ENCODE results near the gene GPX1.
"Not testable (repeated sequence)": the region's sequence is repeated elsewhere in the genome, so short reads cannot be mapped to it uniquely, and the experiment has no call there.

Gene GPX1

DNA sequence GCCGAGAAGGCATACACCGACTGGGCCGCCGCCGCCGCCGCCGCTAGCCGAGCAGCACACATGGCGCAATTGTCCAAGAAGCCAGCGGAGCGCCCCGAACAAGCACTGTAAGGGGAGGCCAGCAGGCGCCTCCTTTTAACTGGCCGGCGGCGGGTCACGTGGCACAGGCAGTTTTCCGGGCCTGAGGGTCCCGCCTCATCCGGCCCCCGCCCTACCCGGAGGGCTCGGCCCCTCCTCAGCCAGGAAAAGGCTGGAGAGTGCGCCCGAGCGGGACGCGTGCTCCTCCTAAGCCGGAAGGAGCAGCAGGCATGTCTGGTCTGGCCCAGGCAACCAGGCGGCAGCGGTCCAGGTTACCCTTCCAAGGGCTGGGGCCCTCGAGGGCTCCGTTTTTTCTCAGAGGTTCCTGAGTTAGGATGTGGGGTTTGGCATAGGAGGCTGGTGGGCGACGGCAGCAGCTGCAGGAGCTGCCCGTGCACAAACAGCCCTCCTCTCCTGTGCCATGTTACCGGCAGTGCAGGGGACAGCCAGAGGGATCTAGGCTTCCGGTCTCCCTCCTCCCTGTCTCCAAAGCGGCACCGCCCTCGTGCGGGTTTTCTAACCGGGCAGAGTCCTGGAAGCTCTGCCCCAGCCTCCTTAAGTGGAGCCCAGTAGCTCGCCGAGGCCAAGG is at the start of gene GPX1:
Gene GPX1, minus strand, starts transcription at position 137 of the 667 bp plus-strand sequence. Its CDS starts 75 bp downstream, at position 62.
- DNase-seq (ENCODE audit: low read depth) = peak; percentile 72

DNA sequence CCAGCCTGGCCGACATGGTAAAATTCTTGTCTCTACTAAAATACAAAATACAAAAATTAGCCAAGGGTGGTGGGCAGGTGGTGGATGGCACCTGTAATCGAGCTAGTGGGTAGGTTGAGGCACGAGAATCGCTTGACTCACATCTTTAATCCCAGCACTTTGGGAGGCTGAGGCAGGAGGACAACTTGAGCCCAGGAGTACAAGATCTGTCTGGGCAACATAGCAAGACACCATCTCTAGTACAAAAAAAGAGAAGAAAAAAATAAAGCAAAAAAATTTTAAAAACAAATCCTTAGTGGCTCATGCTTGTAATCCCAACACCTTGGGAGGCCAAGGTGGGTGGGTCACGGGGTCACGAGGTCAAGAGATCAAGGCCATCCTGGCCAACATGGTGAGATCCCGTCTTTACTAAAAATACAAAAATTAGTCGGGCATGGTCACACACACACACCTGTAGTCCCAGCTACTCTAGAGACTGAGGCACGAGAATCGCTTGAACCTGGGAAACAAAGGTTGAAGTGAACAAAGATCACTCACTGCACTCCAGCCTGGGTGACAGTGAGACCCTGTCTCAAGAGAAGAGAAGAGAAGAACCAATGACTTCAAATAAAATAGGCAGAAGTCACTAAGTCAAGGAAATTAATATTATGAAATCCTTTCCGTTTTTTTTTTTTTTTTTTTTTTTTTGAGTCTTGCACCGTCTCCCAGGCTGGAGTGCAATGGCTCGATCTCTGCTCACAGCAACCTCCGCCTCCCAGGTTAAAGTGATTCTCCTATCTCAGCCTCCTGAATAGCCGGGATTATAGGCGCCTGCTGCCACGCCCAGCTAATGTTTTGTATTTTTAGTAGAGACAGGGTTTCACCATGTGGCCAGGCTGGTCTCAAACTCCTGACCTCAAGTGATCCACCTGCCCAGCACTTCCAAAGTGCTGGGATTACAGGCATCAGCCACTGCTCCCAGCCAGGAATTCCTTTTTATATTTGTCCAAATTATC is 48.7 kb upstream of the GPX1 start:
- no peak for DNase-seq (ENCODE audit: low read depth)

DNA sequence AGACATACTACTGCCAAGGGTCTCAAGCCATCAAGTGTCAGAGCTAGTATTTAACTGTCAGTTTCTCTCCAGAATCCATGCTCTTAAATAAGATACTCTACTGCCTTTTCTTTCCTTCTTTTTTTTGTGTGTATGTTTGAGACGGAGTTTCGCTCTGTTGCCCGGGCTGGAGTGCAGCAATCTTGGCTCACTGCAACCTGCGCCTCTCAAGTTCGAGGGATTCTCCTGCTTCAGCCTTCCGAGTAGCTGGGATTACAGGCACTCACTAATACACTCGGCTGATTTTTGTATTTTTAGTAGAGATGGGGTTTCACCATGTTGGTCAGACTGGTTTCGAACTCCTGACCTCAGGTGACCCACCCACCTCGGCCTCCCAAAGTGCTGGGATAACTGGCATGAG is 47.4 kb upstream of the GPX1 start:
- DNase-seq (ENCODE audit: low read depth) = not testable (repeated sequence)

DNA sequence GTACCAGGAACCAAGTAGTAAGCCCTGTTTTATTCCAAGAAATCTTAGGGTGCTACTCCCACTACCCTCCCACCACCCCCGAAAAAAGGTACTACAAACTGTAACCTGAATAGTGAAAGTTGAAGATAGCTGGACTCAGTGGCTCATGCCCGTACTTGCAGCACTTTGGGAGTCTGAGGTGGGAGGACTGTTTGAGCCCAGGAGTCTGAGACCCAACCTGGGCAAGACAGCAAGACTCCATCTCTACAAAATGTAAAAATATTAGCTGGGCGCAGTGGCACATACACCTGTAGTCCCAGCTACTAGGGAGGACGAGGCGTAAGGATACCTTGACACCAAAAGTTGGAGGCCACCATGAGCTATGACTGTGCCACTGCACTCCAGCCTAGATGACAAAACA is 45.7 kb upstream of the GPX1 start:
- no peak for DNase-seq (ENCODE audit: low read depth)

DNA sequence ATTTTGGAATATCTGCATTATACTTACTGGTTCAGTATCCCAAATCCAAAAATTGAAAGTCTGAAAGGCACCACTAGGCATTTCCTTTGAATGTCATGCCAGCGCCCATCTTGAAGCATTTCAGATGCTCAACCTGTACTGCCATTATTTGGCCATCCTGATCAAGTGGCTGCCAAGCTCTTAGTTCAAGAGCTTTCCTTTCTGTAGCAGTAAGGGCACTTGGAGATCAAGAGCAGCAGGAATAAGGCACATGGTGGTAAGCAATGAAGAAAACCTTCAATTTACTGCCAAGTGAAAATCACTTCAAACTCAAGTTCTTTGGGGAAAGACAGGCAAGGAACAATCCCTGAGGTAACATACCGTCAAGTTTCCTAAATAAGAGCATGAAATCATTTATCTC is 43.6 kb upstream of the GPX1 start:
- no peak for DNase-seq (ENCODE audit: low read depth)

DNA sequence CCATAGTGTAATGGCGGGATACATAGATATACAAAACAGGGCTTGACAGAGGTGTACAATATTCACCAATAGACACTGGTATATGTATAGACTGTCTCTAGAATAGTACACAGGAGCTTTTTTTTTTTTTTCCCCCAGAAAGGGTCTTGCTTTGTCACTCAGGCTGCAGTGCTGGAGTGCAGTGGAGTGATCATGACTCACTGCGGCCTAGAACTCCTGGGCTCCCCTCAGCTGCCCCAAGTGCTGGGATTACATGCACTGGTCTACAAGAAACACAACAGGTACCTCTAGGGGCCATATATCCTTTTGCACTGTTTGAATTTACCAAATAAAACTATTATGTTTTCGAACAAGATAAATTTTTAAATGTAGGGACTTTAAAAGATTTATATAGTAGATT is 41.3 kb upstream of the GPX1 start:
- no peak for DNase-seq (ENCODE audit: low read depth)

DNA sequence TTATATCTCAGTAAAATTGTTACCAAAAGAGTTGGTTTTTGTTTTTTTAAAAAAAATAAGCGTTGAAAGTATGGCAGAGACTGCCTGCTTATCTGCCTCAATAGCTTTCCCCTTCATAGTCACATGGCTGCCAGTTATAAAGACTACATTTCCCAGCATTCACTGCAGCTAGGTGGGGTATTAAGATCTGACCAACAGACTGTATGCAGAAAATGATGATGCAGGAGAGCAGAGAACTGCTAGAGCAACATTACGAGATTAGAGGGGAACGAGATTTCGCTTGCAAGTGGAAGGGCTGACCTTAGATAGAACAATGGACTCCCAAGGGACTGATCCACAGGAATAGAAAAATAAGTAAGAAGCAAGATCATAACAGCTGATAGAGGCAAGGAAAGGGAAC is 39.3 kb upstream of the GPX1 start:
- DNase-seq (ENCODE audit: low read depth) = no peak

DNA sequence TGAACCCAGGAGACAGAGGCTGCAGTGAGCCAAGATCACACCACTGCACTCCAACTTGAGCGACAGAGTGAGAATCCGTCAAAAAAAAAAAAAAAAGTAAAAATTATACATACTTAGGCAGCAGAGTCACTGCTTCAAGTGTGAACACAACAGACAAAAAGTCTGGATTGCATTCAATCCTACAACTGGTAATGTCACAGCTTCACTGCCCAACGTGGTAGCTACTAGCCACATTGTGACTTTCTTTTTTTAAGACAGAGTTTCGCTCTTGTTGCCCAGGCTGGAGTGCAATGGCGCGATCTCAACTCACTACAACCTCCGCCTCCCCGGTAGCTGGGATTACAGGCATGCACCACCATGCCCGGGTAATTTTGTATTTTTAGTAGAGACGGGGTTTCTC is 33.2 kb upstream of the GPX1 start:
- DNase-seq (ENCODE audit: low read depth) = not testable (repeated sequence)

DNA sequence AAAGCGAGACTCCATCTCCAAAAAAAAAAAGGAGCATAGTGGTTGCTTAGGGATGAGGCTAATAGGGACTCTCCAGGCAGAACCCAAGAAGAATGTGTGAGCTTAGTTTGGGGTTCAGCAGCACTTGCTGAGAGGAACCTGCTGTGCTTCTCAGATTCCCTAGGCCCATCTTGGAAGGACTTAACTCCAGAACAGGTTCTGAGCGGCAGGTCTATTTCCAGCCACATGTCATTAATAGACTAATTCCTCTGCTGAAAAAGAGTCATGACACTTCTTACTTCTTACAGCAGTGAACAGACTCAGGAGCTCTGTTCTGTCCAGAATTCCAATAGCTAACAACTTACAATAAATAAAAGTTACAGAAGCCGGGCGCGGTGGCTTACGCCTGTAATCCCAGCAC is 31.1 kb upstream of the GPX1 start:
- no peak for DNase-seq (ENCODE audit: low read depth)

DNA sequence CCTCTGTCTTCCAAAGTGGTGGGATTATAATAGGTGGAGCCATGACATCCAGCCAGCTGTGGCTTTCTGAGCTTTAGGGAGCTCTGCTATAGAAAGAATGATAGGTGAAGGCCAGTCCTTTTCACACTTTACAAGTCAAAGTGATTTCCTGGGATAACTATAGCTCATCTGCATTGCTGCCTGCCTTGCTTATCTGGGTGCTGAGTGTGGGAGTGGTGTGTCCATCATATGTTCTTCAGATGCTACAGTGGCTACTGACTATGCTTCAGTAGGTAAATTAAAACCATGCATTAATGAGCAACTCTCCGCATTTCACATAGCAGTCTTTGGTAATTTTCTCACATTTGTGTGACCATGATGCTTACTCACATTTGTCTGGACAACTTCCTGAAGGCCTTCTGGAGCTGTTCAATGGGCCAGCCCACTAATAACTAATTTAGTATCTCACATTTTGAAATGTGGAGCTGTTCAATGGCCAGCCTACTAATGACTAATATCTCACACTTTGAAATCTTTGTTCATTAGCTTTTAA is 30.2 kb upstream of the GPX1 start:
- DNase-seq (ENCODE audit: low read depth) = no peak

DNA sequence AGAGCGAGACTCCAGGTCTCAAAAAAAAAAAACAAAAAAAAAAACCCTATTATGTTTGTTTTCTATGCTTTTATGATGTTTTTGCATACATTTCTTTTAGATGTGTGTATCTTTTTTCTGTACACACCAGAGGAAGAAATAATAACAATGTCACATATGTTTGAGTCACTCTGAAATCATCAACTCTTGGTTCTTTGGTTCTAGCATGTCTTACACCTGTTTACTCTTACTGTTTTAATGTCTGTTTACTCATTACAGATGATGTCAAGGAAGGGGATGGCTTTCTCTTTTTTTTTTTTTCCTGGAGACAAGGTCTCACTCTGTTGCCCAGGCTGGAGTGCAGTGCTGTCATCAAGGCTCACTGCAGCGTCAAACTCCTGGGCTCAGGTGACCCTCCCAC is 29.6 kb upstream of the GPX1 start:
- DNase-seq (ENCODE audit: low read depth) = no peak

DNA sequence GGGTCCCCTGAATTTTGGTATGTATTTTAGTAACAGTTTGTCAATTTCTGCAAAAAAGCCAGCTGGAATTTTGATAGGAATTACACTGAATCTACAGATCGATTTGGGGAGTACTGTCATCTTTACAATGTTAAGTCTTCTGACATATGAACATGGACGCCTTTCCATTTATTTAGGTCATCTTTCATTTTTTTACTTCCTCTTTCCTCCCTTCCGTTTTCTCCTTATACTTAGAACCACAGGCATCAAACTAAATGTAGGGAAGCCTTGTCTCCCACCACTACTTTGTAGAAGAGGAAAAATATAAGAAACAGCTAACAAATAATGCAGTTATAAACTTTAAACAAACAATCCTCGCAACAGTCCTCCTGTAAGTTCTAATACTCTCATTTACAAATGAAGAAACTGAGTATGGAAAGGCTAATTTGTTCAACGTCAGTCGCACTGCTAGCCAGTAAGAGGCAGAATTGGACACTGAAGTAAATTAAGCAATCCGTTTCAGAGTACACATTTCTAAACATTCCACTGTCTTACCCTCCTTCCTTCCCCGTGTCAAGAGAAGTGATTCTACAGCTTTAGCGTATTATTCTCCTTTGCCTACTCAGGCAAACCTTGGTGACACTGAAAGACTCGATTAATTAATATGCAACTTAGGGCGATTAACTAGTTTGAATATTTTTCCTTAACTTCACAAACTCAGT is 28.1 kb upstream of the GPX1 start:
- no peak for DNase-seq (ENCODE audit: low read depth)

DNA sequence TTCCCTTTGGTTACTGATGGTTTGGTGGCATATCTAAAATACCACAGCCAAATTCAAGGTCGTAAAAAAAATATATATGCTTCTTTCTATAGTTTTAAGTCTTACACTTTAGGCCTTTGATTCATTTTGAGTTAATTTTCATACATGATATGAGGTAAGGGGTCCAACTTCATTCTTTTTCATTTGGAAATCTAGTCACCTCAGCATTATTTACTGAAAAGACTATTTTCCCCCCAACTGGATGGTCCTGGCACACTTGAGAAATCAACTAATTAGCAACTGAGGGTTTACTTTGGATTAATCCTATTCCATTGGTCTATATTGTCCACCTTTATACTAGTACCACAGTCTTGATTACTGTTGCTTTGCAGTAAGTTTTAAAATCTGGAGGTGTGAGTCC is 27.5 kb upstream of the GPX1 start:
- no peak for DNase-seq (ENCODE audit: low read depth)

DNA sequence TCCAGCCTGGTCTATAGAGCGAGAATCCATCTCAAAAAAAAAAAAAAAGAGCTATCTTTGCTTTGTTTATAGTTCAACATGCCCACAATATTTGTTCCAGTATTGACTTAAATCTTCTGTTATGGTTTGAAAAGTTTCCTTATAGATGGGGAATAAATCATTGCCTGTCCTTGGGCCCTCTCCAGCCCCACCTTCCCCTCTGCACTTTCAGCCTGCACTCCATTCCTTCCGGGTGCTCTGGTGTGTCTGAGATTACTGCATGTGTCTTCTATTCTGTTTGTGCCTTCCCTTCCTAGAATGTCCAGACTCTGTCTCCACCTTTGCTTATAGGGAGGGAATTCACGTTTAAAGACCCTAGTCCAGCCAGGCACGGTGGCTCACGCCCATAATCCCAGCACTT is 25.2 kb upstream of the GPX1 start:
- no peak for DNase-seq (ENCODE audit: low read depth)

DNA sequence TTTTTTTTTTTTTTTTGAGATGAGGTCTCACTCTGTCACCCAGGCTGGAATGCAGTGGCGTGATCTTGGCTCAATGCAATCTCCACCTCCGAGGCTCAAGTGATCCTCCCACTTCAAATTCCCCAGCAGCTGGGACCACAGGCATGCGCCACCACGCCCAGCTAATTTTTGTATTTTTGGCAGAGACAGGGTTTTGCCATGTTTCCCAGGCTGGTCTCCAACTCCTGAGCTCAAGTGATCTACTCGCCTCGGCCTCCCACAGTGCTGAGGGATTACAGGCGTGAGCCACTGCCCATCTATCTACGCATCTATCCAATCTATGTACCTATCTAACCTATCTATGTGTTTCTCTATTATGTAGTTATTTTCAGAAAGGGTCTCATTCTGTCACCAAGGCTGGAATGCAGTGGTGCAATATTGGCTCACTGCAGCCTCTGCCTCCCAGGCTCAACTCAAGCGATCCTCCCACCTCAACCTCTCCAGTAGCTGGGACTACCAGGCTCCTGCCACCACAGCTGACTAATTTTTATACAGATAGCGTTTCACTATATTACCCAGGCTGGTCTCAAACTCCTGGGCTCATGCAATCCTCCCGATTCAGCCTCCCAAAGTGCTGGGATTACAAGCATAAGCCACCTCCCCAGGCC is 20.2 kb upstream of the GPX1 start:
- DNase-seq (ENCODE audit: low read depth) = no peak

DNA sequence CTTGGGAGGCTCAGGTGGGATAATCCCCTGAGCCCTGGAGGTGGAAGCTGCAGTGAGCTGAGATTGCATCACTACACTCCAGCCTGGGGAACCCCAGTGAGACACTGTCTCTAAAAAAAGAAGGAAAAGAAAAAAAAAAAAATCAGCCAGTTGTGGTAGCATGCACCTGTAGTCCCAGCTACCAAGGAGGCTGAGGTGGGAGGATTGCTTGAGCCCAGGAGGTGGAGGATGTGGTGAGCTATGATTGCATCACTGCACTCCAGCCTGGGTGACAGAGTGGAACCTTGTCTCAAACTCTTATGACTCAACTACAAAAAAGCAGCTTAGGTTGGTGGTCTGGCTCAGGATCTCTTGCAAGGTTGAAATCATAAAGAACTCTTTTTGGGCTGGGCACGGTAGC is 19.3 kb upstream of the GPX1 start:
- peak; percentile 25 for DNase-seq (ENCODE audit: low read depth)

DNA sequence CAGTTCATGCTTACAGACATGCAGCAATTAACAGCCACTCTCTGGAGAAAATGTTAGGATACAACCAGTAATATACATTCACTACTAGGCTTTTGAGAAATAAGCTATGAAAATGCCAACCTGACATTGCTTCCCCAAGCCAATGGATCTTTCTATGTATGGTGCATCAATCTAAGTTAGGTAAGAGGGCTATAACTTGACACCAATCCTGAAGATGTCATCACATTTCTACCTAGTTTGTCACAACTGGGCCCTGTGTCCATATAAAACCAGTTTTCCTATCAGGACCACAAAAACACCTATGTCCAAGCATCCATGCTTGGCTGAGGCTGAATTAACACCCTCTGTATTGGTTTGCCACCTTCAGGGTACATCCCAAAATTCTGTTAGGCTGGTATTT is 13.8 kb upstream of the GPX1 start:
- DNase-seq (ENCODE audit: low read depth) = no peak

DNA sequence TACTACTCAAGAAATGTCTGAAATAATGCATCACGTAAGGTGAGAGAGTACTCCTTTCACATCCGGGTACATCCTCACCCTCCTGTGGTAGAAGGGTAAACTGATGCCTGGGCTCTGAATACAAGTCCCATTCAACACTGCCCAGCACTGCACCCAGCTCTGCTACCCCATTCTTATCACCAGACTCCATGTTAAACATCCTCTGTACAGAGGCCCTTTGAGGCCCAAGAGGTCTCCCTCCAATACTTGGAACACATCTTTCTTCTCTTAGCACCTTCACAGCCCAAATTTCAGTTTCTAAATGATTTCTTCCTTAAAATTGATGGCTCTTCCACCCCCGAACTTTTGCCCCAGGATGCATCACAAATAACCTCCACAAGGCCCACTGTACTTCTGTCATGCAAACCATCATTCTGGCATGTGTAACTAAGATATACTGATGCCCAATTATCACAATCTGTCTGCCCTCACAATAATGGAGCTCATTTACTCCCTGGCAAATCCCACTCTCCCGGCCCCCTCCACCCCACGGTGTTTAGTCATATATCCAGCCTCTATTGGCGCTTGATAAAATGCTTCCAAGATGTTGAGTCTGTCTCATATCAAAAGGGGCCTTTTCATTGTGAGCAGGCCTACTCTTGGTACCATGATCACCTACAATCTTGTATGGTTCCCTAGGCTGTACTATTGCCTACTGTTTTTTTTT is 12.6 kb upstream of the GPX1 start:
- DNase-seq (ENCODE audit: low read depth) = no peak

DNA sequence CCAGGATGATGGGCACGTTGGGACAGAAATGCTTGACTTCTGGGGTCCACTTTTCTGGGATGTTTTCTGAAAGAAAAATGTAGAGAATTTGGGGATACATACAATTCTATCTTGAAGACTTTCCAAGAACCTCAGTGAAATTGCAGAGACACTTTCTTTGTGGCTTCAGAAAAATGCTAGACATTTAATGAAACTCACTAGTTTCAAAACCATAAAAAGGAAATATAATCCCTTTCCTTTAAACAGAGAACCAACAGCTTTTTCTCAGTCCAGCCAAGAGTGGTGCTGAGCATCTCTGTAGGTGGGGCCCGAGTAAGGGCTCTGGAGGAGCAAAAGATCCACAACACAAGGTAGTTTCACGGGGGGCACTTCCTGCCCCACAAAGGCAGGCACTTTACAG is 4.4 kb upstream of the GPX1 start:
- no peak for DNase-seq (ENCODE audit: low read depth)

DNA sequence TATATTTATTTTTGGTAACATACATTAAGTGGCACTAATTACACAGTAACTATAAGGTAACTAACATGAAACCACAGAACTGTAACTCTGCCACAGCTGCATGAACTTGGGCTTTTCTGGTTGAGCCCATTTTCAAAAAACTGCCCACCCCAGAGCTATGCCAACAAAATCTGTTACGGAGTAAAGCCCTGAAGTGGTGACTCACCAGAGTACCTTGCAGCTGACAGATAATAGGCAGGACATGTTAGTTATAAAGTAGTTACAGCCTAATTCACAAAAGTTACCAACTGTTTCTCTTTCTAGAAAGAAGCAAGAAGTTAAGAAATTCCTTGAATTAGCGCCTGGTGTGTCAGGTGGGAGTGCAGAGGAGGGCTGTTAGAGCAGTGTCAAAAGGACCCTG is 1.5 kb upstream of the GPX1 start:
- DNase-seq (ENCODE audit: low read depth) = no peak

DNA sequence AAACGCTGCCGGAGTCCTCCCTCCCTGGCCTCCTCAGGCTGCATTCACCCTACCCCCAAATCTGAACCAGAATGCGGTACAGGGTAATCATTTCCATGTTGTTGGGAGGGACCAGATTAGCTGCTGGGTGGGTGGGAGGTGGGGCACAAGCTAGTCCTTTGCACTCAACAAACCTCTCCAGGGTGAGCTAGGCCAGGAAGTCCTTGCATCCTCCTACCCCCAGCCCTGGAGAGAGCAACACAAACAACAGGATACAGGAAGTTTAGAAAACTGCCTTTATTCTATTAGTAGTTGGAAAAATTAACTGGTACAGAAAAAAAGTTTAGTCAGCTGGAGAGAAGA is 702 bp upstream of the GPX1 start:
- no peak for DNase-seq (ENCODE audit: low read depth)

Measured in T-helper 22 cell (primary cell).